ENCODE measurements around the gene KLHL35. TPM values are rescaled to one million over a fixed set of nuclear protein-coding genes. Genes with fewer than 3 reads are reported as not detected.
A peak's percentile ranks its signal among the peaks of the same experiment; 100 is the strongest.
"Not testable (repeated sequence)": the region's sequence is repeated elsewhere in the genome, so short reads cannot be mapped to it uniquely, and the experiment has no call there.

The KLHL35 gene
- total RNA-seq, 1 donor from 2014 or later: 0.70 TPM

- DNase-seq (ENCODE audit: low read depth): peak; percentile 69
These were observed 44.4 kb downstream of the KLHL35 start for GRCh38 chr11:75388386-75389275.

GRCh38 chr11:75387736-75388294 lies 45.2 kb downstream of the KLHL35 start:
- no peak for DNase-seq (ENCODE audit: low read depth)

GRCh38 chr11:75386942-75387630 lies 45.9 kb downstream of the KLHL35 start:
- peak; percentile 77 for DNase-seq (ENCODE audit: low read depth)

GRCh38 chr11:75384438-75385080 lies 48.4 kb downstream of the KLHL35 start:
- DNase-seq (ENCODE audit: low read depth): peak; percentile 24

- DNase-seq (ENCODE audit: low read depth): no peak
These were observed 49.8 kb downstream of the KLHL35 start for GRCh38 chr11:75383246-75383645.

GRCh38 chr11:75380716-75381420 lies 52.1 kb downstream of the KLHL35 start:
- DNase-seq (ENCODE audit: low read depth): peak; percentile 53

- no peak for DNase-seq (ENCODE audit: low read depth)
These were observed 52.8 kb downstream of the KLHL35 start for GRCh38 chr11:75380245-75380644.

- not testable (repeated sequence) for DNase-seq (ENCODE audit: low read depth)
These were observed 54.2 kb downstream of the KLHL35 start for GRCh38 chr11:75378776-75379175.

- no peak for DNase-seq (ENCODE audit: low read depth)
These were observed 56.8 kb downstream of the KLHL35 start for GRCh38 chr11:75376175-75376574.

- no peak for DNase-seq (ENCODE audit: low read depth)
These were observed 57.4 kb downstream of the KLHL35 start for GRCh38 chr11:75375626-75376025.

- DNase-seq (ENCODE audit: low read depth): no peak
These were observed 58.4 kb downstream of the KLHL35 start for GRCh38 chr11:75374646-75375045.

- DNase-seq (ENCODE audit: low read depth): no peak
These were observed 59.8 kb downstream of the KLHL35 start for GRCh38 chr11:75373201-75373600.

Other genes starting within 250 kb of the KLHL35 start
- gene TPBGL, start 192.4 kb downstream of the KLHL35 start, total RNA-seq: 0.55 TPM in 1 of 2 replicates, not detected in the other
- gene ARRB1, start 81.5 kb downstream of the KLHL35 start, total RNA-seq: 3.6 and 6.7 TPM in 2 replicates
- gene RPS3, start 33.7 kb downstream of the KLHL35 start, total RNA-seq: 1,041 and 1,094 TPM in 2 replicates
- gene GDPD5, start 92.7 kb upstream of the KLHL35 start, total RNA-seq: 3.0 TPM in 2 replicates
- gene SERPINH1, start 129.1 kb upstream of the KLHL35 start, total RNA-seq: 219 and 458 TPM in 2 replicates
- 0.35 and 3.2 TPM in 2 replicates for gene MAP6, start 235.8 kb upstream of the KLHL35 start, total RNA-seq

Measured in renal cortical epithelial cell (primary cell).